Kasumi-1 (cell line): Measurements from ENCODE around the gene TMEM259.

Source experiments
- DNase-seq, 2 experiments: peaks; one replicate each; lab custom pipeline; 2025; lab: John Stamatoyannopoulos, UW

Gene TMEM259

DNA sequence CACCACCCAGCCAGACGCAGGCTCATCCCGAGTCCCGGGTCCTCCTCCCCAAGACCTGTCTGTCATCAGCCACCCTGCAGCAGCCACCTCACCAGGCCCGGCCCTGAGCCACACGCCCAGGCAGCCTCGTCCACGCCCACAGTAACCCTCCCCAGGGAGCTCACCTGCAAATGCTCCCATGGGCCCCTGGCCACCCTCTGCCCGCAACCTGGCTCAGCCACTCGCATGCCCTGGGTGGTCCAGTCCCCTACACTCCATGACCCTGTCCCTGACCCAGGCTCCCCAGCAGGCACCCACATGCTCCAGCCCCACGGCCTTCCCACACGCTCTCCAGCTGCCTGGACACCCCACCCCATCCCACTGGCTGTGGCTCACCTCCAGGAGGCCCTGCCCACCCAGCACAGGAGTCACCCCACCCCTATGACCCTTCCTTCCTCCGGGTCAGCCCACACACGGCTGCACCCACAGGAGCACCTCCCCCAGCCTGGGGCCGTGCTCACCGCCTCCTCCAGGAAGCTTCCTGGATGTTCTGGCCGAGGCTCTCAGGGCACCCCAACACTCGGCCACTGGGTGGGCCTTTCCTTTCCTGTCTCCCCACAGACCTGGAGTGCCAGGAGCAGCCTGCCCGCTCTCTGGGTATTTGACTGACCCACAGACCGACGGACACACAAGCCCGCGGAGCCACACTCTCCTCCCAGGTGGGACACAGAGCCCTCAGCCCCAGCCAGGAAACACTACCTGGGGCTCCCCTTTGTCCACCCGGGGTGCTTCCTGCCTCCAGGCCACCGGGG, 3.6 kb downstream of the TMEM259 start:
- DNase-seq = no peak

DNA sequence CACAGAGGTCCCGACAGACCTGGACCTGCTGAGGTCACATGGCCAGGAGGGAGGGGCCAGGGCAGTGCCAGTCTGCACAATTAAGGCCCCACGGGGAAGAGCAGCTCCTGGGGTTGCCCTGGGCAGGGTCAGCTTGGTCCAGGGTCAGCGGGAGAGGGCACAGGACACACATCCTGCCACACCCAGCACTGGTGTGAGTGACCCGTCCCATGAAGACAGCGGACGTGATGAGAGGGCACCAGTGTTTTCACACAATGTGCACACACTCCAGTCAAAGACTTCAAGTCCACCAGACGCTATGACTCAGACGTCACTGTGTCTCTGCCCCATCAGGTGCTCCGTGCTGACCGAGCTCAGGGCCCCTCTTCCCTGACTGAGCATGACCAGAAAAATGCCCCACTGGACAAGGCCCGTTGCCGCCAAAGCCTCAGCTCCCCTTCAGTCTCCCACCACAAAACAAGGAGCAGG, 4.2 kb downstream of the TMEM259 start:
- no peak for DNase-seq

DNA sequence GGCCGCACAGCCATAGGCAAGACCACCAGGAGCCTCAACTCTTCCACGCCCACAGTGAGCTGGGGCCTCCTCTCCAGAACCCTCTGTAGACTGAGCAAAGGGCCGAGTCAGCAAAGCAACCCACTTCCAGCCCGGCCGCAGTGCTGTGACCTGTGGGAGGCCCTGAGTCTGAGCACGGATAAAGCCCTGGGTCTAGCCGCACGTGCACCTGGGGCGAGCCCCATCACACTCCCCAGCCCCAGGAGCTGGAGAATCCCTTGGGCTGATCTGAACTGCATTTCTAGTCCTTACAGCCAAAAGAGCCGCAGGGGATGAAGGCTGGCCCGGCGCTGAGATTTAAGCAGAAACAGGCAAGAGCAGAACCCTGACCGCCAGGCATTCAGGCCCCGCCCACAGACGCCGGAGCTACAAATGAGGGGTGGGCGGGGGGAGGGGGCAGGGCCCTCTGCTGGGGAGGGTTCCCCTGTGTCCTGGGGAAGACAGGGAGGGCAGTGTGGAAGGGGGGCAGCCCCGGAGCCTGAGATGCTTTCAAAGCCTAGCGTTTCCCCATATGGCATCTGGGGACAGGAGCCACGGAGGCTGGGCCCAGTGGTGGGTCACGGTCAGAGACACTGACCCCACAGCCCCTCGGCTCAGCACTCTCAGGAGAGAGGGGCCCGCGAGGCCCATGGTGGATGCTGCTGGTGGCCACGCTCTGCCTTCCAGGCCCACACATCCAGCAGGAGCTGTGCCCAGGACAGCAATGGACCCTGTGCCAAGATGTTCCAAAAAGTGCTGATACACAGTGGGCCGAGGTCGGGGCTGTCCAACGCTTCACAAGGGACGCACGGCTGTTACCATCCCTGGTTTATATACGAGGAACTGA, 4.9 kb downstream of the TMEM259 start:
- no peak for DNase-seq

DNA sequence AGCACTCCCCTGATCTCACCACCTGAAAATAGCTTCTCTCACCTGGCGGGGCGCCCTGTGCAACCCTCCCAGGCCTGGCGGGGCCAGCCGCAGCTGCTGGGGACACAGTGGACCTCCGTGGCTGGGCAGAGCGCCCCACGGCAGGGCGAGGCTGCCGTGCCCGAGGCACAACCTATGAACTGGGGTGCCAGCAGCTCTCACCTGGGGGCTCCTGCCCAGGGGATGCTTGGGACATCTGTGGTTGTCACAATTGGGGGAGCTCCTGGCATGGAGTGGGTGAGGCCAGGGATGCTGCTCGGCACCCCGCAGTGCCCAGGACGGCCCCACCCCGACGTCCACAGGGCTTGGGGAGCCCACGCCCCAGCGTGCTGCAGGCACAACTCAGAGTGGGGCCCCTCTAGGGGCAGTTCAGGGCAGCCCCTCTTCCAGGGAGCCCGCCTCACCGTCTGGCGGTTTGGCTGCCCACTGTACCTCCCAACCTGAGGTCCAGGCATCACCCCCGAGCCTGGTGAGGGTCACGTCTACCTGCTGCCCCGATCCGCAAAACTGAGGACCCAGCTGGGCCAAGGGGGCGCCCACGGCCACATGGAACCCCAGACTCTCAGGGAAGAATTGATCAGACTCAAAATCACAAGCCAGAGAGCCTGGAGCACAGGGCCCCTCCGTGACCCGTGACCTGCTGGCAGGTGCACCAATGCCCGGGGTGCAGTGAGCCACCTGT, 5.7 kb downstream of the TMEM259 start:
- no peak for DNase-seq

DNA sequence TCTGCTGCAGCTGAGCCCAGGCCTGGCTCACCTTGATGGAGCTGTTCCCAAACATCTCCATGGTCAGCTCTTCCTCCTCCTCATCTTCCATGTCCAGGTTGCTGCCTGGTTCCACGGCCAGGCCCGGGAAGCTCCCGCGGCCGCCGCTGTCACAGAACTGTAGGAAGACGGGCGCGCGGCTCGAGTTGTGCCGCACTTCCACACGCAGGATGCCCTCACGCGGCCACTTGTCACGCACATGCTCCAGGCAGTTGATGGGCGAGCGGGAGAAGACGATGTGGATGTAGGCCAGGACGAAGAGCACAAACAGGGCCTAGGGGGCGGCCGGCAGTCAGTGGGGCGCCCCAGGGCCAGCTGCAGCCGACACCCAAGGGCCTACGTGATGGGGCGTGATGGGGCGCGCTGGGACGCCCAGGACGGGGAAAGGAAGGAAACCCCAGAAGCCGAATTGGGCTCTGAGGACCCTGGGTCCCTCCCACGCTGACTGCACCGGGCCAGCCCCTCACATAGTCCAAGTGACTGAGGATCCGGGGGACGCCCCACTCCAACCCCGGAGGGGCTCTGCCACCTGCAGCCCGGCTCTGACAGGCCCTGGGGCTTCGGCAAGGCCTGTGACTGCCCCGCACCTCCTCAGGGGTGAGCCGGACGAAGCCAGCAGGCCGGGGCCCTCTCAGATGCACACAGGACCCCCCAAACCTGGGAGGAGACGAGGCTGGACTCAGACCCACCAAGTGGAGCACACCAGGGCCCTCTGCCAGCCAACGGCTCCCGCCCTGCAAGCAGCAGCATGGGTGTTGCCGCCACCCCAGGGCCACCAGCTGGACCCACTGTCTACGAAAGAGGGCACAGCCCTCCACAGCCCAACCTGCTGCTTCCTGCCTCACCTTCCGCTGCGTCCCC, 6.5 kb downstream of the TMEM259 start:
- DNase-seq = no peak

DNA sequence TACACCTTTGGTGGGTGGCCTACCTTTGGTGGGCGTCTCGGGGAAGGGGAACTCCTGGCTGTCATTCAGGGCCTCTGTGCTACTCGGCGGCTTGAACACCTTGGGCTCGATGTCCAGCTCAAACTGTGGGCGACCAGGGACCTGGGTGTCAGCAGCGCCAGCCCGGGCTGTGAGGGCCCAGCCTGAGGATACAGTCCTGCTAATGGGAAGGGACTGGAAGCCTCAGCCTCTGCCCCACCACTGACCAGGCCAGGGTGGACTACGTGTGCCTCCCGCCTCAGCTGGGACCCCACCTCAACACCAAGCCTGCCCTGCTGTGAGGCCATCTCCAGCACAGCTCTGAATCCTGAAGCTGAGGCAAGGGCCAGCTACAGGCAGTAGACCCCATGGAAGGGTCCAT, 7.7 kb downstream of the TMEM259 start:
- DNase-seq = no peak

DNA sequence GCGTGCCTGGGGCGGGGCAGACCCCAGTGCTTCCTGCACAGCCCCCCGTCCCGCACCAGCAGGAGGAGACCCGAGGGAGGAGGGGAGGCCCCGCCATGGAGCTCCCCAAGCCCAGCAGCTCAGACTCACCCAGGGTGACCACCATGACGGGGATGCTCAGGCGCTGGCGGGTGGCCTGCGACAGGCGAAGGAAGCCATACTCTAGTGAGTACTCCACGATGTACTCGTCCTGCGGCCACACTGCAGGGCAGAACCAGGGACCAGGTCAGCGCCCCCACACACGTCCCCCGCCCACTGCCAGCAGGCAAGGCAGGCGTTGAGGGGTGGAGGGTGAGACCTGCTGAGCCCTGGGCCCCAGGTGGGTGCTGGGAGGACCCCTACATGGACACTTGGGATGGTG, 8.6 kb downstream of the TMEM259 start:
- DNase-seq = no peak

DNA sequence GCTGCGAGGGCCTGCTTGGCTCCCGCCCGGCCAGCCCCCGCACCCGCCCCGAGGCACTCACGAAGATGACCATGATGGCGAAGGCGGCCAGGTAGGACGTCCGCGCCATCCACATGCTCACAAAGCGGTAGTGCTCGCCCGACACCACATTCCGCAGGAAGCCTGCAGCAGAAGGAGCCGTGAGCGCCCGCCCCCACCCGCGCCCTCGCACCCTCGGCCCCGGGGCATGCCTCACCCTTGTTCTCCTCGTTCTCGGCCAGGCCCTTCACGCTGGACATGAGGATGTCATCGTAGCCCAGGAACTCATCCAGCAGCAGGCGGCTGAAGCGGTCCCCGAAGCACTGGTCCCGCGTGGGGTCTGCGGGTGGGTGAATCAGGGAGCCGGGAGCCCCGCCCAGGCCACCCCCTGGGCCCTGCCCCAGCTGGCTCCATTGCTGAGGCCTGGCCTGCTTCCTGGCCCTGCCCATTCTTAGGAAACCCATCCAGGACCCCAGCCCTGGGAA, 9.0 kb downstream of the TMEM259 start:
- no peak for DNase-seq

DNA sequence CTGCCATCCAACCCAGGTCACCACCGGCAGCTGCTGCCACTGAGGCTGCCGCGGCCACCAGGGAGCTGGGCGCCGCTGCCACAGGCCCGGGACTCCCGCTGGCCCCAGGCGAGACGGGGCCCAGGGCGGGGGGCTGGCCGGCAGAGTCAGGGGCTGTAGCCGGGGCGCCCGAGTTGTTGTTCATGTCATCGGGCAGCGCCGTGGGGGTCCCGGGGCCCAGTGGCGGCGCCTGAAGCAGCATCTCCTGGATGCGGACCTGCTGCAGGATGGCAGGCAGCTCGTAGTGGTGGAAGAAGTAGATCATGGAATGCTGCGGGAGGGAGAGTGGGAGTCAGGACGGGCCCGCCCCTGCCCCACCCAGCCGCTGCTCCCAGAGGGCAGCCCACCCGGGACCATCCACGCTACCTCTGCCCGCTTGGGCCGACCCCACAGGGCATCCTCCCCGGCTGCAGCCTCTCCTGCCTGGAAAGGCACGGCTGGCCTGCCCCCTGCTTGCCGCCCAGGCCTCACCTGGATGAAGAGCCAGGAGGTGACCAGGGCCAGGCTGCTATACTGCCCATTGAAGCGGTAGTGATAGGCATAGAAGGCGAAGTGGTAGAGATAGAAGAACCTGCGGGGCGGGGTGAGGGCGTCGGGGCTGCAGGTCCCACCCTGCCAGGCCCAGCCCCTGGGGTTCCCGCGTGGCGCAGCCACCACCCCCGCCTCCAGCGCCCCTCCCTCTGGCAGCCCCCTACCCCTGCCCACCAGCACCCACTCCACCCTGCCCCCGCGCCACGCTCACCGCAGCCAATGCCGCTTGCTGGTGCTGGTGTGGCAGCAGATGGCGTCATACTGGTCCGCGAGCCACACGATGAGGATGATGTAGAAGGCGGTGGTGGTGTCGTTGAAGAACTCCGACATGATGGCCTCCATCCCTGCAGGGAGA, 10.1 kb downstream of the TMEM259 start:
- no peak for DNase-seq

DNA sequence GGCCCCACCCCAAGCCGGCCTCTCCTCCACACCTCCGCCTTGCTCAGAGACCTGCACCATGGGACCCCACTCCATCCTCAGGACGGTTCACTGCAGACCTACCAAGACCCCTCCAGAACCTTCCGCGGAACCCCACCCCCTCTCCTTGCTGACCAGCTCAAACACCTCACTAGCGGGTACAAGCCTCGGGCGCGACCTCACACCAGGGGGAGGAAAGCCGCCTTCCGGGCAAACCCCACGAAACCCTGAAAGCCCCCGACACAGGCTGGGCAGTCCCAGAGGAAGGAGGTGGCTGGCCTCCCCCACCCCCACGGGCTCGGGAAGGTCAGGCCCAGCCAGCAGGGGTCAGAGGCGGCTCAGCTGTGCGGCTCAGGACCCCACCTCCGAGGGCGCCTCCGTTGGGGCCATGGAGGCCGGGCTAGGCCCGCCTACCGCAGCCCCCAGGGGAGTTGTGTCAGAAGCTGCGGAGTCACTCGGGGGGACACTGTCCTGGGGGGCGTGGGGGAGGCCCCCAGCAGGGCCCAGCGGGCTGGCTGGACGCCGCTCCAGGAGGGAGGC, 10.9 kb downstream of the TMEM259 start:
- no peak for DNase-seq

DNA sequence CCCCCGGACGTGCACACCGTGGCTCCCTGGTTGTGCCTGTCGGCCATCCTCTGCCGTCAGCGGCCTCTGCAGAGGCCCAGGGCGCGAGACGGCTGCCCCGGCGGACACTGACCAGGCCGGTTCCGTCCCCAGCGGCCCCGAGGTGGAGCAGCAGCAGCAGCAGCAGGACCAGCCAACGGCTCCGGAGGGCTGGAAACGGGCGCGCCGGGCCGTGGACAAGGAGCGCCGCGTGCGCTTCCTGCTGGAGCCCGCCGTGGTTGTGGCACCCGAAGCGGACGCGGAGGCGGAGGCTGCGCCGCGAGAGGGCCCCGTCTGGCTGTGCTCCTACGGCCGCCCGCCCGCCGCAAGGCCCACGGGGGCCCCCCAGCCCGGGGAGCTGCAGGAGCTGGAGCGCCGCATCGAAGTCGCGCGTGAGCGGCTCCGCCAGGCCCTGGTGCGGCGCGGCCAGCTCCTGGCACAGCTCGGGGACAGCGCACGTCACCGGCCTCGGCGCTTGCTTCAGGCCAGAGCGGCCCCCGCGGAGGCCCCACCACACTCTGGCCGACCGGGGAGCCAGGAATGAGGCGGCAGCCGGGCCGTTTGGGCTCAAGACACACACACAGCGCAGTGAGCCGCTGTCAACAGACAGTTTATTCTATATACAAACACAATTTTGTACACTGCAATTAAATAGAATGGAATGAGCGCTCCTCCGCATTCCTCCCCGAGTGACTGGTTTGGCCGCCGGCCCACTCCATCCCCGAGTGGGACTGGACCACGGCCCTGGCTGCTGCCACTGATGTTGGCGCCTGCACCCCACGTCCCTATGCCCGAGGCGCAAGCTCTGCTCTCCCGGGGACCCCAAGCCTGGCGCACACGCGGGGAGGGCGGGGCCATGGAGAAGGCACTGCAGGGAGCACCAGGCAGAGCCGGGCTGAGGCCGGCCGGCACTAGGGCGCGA, 11.6 kb downstream of the TMEM259 start:
- no peak for DNase-seq

DNA sequence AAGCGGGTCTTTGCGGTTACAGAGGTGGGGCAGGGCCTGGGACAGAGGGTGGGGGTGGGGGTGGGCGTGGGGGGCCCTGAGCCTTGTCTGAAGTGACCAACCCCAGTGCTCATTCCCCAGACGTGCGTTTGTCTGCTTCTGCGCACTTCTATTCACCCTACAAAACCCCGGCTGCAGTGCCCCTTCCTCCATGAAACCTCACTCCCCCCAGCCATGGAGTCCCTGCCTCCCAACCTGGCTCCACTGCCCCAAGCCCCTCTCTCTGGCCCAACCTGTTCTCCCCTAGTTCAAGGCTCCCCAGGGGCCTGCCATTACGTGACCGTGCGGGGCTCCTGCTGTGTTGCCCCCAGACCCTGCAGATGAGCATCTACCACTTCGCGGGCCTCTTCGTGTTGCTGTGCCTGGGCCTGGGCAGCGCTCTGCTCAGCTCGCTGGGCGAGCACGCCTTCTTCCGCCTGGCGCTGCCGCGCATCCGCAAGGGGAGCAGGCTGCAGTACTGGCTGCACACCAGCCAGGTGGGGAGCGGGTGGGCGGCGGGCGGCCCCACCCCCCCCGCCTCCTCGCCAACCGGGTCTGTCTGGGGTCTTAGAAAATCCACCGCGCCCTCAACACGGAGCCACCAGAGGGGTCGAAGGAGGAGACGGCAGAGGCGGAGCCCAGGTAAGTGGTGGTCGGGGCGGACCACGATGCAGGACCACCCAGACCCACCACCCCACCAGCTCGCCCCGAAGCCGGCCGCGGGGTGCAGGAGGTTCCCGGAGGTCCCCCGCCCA, 12.5 kb downstream of the TMEM259 start:
- DNase-seq = no peak

DNA sequence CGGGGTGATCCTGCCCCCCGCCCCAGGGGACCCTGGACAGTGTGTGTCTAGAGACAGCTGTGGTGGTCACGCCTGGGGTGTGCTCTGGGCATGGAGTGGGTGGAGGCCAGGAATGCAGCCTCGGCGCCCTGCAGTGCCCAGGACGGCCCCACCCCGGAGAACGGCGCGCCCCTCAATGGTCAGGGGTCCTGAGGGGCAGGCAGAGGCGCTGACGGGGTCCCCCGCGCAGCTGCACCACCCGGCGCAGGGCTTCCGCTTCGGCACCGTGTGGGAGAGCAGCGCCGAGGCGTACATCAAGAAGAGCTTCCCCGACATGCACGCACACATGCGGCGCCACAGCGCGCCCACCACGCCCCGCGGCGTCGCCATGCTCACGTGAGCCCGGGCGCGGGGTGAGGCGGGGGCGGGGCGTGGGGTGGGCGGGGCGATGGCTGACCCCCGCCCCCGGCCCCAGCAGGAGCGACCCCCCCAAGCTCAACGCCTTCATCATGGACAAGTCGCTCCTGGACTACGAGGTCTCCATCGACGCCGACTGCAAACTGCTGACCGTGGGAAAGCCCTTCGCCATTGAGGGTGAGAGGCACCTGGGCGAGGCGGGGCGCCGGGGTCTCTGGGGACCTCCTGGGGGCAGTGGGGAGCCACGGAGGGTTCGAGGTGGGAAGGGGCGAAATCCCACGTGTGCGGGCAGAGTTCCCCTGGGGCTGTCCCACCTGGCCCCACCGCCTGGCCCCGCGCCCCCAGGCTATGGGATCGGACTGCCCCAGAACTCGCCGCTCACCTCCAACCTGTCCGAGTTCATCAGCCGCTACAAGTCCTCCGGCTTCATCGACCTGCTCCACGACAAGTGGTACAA, 13.3 kb downstream of the TMEM259 start:
- no peak for DNase-seq

DNA sequence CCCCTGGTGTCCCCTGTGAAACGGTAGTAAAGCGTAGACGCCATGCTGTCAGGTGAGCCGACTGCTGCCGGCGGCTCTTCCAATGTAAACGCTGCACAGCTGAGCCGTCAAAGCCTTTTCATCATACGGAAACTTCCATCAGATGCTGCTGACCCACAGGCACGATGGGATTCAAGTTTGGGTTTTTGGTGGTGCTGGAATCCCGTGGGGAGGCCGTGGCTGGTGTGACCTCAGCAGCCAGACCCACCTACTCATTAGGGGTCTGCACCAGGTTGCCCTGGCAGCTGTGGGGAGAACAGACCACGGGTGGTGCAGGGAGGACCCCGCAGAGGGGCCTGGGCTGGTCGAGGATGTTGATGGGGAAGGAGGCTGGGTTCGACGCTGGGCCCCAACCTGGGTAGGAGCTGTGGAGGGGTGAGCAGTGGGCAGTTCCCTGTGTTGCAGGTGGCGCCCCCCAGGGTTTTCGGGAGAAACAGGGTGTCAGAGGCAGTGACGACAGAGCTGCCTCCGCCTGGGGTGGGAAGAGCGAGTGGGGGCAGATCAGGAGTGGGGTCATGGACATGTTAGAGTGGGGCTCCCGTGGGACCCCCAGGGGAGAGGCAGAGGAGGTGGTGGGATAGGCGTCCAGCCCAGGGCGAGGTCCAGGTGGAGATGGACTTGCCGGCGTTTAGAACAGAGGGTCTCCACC, 14.1 kb downstream of the TMEM259 start:
- no peak for DNase-seq

DNA sequence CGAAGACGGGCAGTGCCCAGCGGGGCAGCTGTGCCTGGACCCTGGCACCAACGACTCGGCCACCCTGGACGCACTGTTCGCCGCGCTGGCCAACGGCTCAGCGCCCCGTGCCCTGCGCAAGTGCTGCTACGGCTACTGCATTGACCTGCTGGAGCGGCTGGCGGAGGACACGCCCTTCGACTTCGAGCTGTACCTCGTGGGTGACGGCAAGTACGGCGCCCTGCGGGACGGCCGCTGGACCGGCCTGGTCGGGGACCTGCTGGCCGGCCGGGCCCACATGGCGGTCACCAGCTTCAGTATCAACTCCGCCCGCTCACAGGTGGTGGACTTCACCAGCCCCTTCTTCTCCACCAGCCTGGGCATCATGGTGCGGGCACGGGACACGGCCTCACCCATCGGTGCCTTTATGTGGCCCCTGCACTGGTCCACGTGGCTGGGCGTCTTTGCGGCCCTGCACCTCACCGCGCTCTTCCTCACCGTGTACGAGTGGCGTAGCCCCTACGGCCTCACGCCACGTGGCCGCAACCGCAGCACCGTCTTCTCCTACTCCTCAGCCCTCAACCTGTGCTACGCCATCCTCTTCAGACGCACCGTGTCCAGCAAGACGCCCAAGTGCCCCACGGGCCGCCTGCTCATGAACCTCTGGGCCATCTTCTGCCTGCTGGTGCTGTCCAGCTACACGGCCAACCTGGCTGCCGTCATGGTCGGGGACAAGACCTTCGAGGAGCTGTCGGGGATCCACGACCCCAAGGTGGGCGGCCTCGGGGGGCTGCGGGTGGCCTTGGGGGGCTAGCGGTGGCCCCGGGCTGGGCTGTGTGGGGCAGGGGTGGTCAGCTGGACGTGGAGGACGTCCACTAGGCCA, 15.9 kb downstream of the TMEM259 start:
- DNase-seq = no peak
